ENCODE data around the gene CGGBP1.
"Not testable (repeated sequence)": the region's sequence is repeated elsewhere in the genome, so short reads cannot be mapped to it uniquely, and the experiment has no call there.

The CGGBP1 gene

DNA sequence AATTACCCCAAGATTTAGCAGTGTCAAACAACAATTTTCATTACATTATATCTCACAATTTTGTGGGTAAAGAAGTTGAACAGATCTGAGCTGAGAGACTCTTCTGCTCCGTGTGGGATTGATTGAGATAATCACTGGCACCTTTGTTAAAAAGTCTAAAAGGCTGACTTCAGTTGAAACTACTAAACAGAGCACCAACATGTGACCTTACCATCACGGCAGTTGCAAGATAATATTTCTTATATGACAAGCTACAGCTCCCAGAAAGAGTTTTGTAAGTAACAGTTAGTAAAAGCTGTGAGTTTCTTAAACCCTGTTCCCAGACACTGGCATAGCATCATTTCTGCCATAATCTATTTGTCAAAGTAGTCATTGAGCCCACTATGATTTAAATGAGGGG is 25.0 kb downstream of the CGGBP1 start:
- DNase-seq = no peak

DNA sequence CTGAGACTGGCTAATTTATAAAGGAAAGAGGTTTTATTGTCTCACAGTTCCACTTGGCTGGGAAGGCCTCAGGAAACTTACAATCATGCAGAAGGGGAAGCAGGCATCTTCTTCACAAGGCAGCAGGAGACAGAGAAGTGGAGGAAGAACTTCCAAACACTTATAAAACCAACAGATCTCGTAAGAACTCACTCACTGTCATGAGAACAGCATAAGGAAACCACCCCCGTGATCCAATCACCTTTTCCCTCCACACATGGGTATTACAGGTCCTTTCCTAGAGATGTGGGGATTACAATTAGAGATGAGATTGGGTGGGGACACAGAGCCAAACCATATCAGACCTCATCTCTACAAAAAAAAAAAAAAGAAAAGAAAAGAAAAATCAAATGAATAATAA is 25.7 kb downstream of the CGGBP1 start:
- no peak for DNase-seq

DNA sequence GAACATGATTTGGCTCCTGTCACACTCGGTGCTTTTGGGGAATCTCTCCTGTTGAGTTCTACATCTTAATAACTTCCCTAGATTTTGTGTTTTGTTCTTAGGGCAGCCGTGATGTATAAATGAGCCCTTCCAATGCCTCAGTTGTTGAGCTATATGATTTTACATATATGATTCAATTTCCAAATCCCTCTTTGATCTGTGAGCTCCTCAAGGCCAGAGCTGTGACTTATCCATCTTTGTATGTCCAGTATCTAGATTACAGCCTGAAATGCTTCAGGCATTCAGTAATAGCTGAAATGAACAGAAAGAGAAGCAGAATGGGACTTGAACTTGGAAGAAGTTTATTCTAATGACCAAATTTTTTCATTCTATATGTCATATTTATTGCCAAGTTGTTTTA is 26.6 kb downstream of the CGGBP1 start:
- no peak for DNase-seq

DNA sequence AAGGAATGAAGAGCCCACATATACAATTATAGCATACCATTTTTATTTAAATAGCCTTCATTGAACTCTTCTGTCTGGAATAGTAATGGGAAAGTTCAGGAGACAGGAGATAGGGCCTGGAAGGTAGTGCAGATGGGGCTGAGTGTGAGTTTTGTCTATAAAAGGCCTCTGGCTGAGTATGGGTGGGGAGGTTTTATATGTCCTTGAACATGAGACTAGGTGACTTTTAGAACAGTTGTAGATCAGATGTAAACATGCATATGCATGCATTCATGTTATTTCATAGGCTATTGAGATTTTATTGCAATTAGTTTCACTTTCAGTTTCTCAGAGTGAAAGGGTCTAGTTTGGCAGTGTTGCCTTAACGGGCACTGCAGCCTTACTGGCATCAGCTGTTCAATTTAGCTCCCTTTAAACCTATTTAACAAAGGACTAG is 27.1 kb downstream of the CGGBP1 start:
- no peak for DNase-seq

DNA sequence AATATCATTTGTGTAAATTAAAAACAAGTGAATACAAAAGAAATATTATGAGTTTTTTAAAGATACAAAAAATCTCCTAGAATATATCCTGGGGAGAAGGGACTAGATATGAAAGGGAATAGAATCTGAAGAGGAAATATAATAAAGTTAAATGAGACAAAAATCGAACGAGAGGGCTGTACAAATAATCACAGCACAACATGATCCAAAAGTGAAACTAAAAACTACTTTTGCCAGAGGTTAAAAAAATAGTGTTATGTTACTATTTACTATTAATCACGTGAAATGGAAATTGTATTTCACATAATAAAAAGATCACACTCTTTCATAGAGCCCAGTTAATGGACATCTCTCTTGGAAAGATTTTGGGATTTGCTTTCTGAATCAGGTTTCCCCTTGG is 28.6 kb downstream of the CGGBP1 start:
- no peak for DNase-seq

DNA sequence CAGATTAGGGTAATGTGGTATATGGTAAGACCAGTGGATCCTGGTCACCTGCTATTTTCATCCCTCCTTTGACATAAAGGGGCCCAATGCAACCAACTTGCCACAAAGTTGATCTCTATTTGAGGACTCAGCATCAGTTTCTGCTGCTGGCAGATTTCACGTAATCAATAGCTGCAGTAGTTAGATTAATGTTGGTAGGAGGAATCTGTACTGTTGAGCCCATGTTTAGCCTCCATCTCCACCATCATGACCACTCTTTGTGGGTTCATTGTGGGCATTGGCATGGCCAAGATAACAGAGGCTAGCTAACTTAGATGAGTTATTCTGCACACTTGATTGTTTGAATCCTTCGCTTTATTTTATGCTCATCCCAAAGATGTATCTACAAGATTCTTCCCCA is 29.9 kb downstream of the CGGBP1 start:
- no peak for DNase-seq

DNA sequence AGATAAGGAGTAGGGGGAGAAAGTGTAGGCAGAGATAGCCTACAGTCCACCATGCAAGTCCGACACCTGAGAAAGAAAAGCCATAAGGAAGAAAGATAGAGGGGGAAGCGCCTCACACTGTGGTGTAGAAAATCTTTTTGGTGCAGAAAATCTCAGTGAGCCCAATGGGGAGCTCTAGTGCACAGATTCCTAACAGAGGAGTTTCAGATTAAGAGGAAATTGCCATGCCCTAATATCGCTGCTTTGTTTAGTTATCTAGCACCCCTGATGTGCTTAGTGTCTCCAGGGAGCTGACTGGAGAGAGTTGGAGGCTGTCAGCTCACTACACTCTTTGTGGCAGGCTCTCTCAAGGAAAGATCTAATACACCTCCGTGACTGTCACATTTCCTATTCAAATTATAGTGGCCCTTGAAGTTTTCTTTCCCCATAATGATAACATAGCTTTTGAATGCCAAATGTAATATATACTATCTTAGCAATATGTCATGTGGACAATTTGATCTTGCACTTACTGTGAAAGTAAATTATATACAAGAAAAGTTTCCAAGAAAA is 33.7 kb downstream of the CGGBP1 start:
- DNase-seq = no peak

DNA sequence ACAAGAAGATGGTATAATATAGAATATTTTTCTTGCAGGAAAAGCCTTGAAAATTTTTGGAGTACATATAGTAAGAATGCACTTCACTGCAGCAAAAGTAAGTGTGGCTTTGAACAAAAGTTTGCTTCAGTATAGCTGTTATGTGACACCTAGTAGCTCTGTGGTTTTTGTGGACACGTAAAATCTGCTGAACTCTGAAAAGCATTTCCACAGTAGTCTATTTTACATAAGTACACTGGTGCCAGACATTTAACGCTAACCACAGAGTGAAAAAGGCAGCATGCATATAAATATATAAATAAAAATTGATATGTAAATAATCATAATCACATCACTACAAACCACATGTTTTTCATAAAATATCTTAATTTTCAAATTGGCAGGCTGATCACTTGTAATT is 39.8 kb downstream of the CGGBP1 start:
- no peak for DNase-seq

DNA sequence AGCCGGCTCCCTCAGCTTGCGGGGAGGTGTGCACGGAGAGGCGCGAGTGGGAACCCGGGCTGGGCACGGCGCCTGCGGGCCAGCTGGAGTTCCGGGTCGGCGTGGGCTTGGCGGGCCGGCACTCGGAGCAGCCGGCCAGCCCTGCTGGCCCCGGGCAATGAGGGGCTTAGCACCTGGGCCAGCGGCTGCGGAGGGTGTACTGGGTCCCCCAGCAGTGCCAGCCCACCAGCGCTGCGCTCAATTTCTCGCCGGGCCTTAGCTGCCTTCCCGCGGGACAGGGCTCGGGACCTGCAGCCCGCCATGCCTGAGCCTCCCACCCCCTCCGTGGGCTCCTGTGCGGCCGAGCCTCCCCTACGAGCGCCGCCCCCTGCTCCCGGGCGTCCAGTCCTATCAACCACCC is 43.1 kb downstream of the CGGBP1 start:
- DNase-seq = not testable (repeated sequence)

DNA sequence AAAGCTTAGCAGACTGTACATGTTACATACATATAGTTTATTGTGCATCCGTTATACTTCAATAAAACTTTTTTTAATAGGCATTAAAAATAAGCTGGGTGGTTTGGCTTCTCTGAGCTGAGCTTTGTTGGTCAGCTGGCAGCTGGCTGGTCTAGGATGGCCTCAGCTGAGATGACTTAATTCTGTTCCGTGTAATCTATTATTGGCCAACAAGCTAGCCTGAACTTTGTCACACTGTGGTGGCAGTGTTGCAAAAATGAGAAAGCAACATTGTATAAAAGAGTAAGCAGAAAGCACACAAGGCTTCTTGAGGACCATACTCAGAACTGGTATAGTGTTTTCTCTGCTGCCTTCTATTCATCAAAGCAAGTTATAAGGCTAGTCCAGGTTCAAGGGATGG is 45.2 kb downstream of the CGGBP1 start:
- DNase-seq = no peak

DNA sequence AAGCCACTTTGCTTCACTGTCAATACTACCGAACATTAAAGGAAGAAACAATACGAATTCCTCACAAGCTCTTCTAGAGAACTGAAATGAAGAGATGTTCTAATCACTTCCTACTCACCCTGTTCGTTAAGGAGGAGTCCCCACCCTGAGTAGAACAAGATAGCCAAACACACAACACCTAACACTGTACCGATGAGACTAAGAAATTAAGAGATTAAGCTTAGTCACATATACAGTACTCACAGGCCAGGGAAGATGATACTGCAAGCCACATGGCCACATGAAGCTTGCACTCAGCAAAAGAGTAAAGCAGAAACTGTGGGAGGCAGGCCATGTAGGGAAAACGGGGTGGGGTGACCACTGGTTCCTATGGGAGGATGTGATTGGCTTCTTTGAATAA is 48.0 kb downstream of the CGGBP1 start:
- DNase-seq = no peak

DNA sequence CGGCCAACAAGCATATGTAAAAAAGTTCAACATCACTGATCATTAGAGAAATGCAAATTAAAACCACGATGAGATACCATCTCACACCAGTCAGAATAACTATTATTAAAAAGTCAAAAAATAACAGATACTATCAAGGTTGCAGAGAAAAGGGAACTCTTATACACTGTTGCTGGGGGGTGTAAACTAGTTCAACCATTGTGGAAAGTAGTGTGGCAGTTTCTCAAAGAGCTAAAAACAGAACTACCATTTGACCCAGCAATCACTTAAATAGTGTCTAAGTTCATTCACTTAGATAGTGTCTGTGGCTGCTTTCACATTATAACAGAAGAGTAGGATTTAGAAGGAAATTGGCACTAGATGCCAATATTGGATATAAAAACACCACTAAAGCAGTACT is 49.7 kb downstream of the CGGBP1 start:
- DNase-seq = no peak

DNA sequence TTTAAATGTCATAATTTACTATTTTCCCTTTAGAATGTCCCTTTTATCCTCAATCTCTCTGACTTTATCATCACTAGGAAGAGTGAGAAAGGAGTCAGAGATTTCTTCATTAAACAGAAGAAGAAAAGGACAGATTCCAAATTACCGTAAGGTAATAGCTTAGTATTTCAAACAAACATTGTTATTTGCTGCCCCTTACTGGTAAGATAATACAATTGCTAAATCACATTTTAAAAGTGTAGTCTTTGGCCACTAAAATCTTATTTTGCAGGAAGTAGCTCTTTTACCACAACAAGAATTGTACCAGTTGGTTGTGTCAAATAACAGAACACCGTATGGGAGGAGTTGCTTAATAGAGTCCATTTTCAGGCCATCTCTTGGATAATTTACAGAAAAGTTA is 53.7 kb downstream of the CGGBP1 start:
- DNase-seq = no peak

DNA sequence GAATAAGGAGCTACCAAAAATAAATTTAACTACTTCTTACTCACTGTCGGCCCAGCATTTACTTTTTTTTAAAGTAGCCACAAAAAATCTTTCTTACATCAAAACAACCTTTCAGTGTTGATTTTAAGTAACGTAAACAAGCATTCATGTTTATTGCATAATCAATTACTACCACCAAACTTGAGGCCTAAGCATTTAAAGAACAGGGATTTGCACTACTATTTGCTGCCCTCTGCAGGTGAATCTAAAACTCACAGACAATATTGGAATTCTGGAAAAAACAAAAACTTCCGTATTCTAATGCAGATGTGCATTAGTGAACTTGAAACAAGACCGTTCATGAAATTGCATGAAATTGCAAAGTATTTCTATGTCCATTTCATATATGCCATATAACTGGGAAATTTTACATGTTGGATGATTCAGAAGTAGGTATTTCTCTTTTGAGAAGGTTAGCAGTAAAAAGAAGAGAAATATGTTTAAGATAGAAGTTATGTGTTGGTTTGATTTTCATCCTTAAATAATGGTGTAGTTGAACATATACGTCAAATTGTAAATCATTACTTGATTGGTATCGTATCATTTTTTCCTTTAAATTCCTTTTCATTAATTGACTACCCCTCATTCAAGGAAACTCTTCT is 55.6 kb downstream of the CGGBP1 start:
- DNase-seq = no peak

DNA sequence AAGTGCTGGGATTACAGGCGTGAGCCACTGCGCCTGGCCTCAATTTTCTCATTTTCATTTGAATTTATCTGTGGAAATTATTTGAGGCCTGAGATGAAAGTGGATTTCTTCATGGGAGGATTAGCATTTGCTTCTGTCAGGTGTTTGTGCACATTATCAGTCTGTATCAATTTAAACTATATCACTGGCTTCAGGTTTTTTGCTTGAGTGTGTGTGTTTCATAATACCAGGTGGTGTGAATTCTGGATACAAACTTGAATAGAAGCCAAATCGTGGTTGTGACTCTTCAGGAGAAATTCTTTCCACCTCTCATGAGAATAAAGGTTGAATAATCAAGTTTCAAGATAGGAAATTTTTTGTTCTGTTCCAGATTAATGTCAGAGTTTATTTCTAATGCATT is 56.4 kb downstream of the CGGBP1 start:
- no peak for DNase-seq
